ENCODE results near the gene PCDHA3.
"Not testable (repeated sequence)": the region's sequence is repeated elsewhere in the genome, so short reads cannot be mapped to it uniquely, and the experiment has no call there.

- TF ChIP-seq, protein P1, sequence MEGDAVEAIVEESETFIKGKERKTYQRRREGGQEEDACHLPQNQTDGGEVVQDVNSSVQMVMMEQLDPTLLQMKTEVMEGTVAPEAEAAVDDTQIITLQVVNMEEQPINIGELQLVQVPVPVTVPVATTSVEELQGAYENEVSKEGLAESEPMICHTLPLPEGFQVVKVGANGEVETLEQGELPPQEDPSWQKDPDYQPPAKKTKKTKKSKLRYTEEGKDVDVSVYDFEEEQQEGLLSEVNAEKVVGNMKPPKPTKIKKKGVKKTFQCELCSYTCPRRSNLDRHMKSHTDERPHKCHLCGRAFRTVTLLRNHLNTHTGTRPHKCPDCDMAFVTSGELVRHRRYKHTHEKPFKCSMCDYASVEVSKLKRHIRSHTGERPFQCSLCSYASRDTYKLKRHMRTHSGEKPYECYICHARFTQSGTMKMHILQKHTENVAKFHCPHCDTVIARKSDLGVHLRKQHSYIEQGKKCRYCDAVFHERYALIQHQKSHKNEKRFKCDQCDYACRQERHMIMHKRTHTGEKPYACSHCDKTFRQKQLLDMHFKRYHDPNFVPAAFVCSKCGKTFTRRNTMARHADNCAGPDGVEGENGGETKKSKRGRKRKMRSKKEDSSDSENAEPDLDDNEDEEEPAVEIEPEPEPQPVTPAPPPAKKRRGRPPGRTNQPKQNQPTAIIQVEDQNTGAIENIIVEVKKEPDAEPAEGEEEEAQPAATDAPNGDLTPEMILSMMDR (conservative IDR thresholded peaks at IDR 0.05; ENCODE audit: low read length), result not testable (repeated sequence)
- TF ChIP-seq EZH2phosphoT487 (IDR thresholded peaks at IDR 0.05; ENCODE audit: borderline replicate concordance), result not testable (repeated sequence)
Observed at GRCh38 chr5:140849831-140850634, 49.2 kb downstream of the PCDHA3 start.
